Suprapubic skin (tissue), 3 donors: ENCODE results near the gene CATSPER2.
"Not testable (repeated sequence)": the region's sequence is repeated elsewhere in the genome, so short reads cannot be mapped to it uniquely, and the experiment has no call there.

Experiments used
- EP300 ChIP-seq: sonication (generic); formaldehyde crosslinking; IDR thresholded peaks from one replicate; pipeline ENCODE4 v1.6.1; 2017; ENCODE audit warnings: antibody characterized with exemption
- TF ChIP-seq, protein P1 (sequence below), 2 donors: fragments of 200-600 bp in 1 of 2; fragments of 450-650 bp in 1 of 2; sonication (generic) in 1 of 2; IDR thresholded peaks; one replicate each; pipeline ENCODE4 v1.5.1; 2016 to 2019; ENCODE audit warnings: antibody characterized with exemption in 2 of 2, mild to moderate bottlenecking in 1 of 2, moderate library complexity in 1 of 2

DNA sequence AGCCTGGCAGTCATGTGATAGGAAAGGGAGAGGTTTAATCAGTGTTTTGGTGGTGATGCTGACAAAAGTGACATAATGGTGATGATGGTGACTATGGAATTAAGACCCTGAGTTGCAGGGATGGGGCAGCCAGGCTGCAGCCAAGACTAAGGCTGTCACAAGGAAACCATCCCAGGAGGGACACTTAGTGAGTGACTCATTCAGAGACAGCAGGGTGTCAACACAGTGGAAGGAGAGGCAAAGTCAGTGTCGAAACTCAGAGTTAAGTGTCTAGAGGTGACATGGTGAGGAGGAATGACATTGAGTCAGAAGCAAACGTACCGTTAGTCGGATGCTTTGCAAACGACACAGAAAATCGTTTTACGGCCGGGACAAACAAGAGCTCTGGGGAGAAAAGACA is 14.7 kb upstream of the CATSPER2 start:
- not testable (repeated sequence) for TF ChIP-seq EP300
- TF ChIP-seq, protein P1, sequence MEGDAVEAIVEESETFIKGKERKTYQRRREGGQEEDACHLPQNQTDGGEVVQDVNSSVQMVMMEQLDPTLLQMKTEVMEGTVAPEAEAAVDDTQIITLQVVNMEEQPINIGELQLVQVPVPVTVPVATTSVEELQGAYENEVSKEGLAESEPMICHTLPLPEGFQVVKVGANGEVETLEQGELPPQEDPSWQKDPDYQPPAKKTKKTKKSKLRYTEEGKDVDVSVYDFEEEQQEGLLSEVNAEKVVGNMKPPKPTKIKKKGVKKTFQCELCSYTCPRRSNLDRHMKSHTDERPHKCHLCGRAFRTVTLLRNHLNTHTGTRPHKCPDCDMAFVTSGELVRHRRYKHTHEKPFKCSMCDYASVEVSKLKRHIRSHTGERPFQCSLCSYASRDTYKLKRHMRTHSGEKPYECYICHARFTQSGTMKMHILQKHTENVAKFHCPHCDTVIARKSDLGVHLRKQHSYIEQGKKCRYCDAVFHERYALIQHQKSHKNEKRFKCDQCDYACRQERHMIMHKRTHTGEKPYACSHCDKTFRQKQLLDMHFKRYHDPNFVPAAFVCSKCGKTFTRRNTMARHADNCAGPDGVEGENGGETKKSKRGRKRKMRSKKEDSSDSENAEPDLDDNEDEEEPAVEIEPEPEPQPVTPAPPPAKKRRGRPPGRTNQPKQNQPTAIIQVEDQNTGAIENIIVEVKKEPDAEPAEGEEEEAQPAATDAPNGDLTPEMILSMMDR (IDR thresholded peaks at IDR 0.05): not testable (repeated sequence)
